ENCODE results near the gene MYBPH. TPM values are rescaled to one million over a fixed set of nuclear protein-coding genes. Genes with fewer than 3 reads are reported as not detected.

MYBPH gene
- total RNA-seq, 1 experiment from 2014 or later = not detected

DNA sequence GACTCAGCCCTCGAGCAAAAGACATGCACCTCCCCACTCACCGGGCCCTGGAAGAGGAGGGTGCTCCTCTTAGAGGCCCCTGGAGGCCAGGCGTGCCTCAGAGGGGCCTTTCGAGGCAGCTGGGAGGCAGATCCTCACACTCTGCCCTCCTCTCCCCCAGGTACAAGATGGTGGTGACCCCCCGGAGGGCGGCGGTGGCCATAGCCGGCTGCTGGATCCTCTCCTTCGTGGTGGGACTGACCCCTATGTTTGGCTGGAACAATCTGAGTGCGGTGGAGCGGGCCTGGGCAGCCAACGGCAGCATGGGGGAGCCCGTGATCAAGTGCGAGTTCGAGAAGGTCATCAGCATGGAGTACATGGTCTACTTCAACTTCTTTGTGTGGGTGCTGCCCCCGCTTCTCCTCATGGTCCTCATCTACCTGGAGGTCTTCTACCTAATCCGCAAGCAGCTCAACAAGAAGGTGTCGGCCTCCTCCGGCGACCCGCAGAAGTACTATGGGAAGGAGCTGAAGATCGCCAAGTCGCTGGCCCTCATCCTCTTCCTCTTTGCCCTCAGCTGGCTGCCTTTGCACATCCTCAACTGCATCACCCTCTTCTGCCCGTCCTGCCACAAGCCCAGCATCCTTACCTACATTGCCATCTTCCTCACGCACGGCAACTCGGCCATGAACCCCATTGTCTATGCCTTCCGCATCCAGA is 10.4 kb downstream of the MYBPH start:
- Histone ChIP-seq H3K79me2 (ENCODE audit: insufficient read depth, low read length) (no peaks in the 10 kb centered on the region), H3K23ac (ENCODE audit: insufficient read length, low read depth, low read length) (no peak overlapping the region), H2AK5ac (ENCODE audit: insufficient read length, low read length) (no peak overlapping the region), H3T11ph (ENCODE audit: low read length) (no peak overlapping the region), H3K79me1 (ENCODE audit: insufficient read depth, low read depth, low read length, poor library complexity, severe bottlenecking) (no peaks in the 10 kb centered on the region), H3K4me1 (ENCODE audit: insufficient read depth, low read length) (no peaks in the 10 kb centered on the region), H2BK5ac (ENCODE audit: insufficient read length, low read length) (no peak overlapping the region), H3K4me2 (ENCODE audit: insufficient read depth, insufficient read length, low read length) (no peak overlapping the region), H3K9ac (ENCODE audit: extremely low read depth, insufficient read length, low read length) (no peak overlapping the region), H4K91ac (ENCODE audit: insufficient read length, low read depth, low read length) (no peak overlapping the region), H2BK15ac (ENCODE audit: low read depth, low read length) (no peak overlapping the region), H3K56ac (ENCODE audit: insufficient read length, low read depth, low read length) (no peak overlapping the region), H3K27ac (ENCODE audit: insufficient read length, low read depth, low read length) (no peak overlapping the region), H4K8ac (replicated peaks; ENCODE audit: insufficient read length, low read depth, low read length) (no peak overlapping the region), H2BK120ac (ENCODE audit: low read depth, low read length, poor library complexity, severe bottlenecking) (no peak overlapping the region), H3K14ac (ENCODE audit: insufficient read depth, low read length) (no peak overlapping the region; the same call in 1 of the 2 replicates), H3K27me3 (ENCODE audit: insufficient read depth, low read length) (no peaks in the 10 kb centered on the region), H3K18ac (ENCODE audit: insufficient read length, low read depth, low read length) (no peak overlapping the region), H3K9me3 (ENCODE audit: control insufficient read depth, low read depth, low read length) (no peaks in the 10 kb centered on the region), H2AFZ (ENCODE audit: low read length) (no peak overlapping the region), H4K5ac (ENCODE audit: insufficient read length, low read depth, low read length) (no peak overlapping the region), H2BK20ac (ENCODE audit: low read depth, low read length, poor library complexity, severe bottlenecking) (no peak overlapping the region), H3K4ac (ENCODE audit: low read depth, low read length) (no peak overlapping the region), H4K20me1 (ENCODE audit: control insufficient read depth, insufficient read depth, insufficient read length) (no peaks in the 10 kb centered on the region), H3K23me2 (ENCODE audit: insufficient read length, low read depth, low read length, poor library complexity, severe bottlenecking) (no peaks in the 10 kb centered on the region), H2BK12ac (ENCODE audit: insufficient read length, low read depth, low read length) (no peak overlapping the region)
- H3K4me3 Mint-ChIP-seq = no peak overlapping the region
- H3K36me3 Mint-ChIP-seq (ENCODE audit: insufficient read depth in 1 of 3, low read depth in 3 of 3) = no peaks in the 10 kb centered on the region
- no peak for DNase-seq
- peaks cover 16% of the 10 kb centered on the region for H3K27me3 Mint-ChIP-seq (ENCODE audit: low read depth)
- peaks cover 3 to 8% of the 10 kb centered on the region in 2 experiments; a peak in 3 of 4 replicates for H3K4me1 Mint-ChIP-seq
- TF ChIP-seq, protein P1, sequence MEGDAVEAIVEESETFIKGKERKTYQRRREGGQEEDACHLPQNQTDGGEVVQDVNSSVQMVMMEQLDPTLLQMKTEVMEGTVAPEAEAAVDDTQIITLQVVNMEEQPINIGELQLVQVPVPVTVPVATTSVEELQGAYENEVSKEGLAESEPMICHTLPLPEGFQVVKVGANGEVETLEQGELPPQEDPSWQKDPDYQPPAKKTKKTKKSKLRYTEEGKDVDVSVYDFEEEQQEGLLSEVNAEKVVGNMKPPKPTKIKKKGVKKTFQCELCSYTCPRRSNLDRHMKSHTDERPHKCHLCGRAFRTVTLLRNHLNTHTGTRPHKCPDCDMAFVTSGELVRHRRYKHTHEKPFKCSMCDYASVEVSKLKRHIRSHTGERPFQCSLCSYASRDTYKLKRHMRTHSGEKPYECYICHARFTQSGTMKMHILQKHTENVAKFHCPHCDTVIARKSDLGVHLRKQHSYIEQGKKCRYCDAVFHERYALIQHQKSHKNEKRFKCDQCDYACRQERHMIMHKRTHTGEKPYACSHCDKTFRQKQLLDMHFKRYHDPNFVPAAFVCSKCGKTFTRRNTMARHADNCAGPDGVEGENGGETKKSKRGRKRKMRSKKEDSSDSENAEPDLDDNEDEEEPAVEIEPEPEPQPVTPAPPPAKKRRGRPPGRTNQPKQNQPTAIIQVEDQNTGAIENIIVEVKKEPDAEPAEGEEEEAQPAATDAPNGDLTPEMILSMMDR (conservative IDR thresholded peaks at IDR 0.05) = no peak
- H3K9me3 Mint-ChIP-seq = no peaks in the 10 kb centered on the region
- WGBS (ENCODE audit: extremely low coverage, insufficient read length, low lambda C conversion rate) = no CpG with 5 or more reads among the region's 28 CpGs
- no peak overlapping the region; a peak in 1 of 7 replicates for H3K27ac Mint-ChIP-seq

All from H9 (cell line).